Activated naive CD4-positive, alpha-beta T cell treated with anti-CD3 and anti-CD28 coated beads, Interleukin-2, amount 50 U/mL, for 16 hours (primary cell): ENCODE data around the gene EYA2.
"Not testable (repeated sequence)": the region's sequence is repeated elsewhere in the genome, so short reads cannot be mapped to it uniquely, and the experiment has no call there.

Experiments
- DNase-seq: peaks from one replicate; pipeline ENCODE4 v3.0.0-alpha.2; 2020

The EYA2 gene, protein sequence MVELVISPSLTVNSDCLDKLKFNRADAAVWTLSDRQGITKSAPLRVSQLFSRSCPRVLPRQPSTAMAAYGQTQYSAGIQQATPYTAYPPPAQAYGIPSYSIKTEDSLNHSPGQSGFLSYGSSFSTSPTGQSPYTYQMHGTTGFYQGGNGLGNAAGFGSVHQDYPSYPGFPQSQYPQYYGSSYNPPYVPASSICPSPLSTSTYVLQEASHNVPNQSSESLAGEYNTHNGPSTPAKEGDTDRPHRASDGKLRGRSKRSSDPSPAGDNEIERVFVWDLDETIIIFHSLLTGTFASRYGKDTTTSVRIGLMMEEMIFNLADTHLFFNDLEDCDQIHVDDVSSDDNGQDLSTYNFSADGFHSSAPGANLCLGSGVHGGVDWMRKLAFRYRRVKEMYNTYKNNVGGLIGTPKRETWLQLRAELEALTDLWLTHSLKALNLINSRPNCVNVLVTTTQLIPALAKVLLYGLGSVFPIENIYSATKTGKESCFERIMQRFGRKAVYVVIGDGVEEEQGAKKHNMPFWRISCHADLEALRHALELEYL

DNA sequence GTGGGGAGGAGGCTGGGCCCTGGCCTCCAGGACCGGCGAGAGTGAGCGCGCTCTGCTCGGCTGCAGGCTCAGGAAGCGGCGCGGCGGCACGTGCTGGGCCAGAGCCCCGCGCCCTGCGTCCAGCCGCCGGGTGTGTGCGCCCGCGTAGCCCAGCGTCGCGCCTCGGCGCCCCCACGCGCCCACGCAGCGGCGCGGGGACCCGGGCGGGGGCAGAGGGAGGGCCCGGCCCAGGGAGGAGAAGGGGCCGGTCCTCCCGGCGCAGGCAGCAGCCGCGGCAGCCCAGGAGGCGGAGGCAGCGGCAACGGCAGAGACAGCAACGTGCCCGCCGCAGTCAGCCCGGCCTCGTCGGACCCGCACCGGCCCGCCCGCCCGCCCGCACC is at the start of gene EYA2:
TSS of gene EYA2 (plus strand) at position 265 of the 380 bp plus-strand sequence. CDS start 95,168 bp downstream, outside the sequence.
- no peak for DNase-seq

DNA sequence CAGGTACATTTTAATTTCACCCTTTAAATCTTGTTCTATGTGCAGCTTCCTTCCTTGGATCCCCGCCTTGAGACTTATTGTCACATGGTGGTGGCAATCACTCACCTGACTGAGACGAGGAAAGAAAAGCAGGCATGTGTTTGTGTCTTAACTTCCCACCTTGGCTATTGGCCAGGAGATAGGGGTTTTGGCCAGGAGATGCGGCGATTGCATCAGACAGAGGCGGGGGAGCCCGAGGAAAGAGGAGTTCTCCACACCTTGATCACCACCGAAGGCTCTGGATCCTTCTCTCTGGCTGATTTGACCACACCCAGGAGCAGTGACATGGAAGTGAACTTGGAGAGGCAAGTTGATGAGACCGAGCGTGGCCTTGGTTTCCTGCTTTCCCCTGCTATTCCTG is 49.7 kb upstream of the EYA2 start:
- no peak for DNase-seq

DNA sequence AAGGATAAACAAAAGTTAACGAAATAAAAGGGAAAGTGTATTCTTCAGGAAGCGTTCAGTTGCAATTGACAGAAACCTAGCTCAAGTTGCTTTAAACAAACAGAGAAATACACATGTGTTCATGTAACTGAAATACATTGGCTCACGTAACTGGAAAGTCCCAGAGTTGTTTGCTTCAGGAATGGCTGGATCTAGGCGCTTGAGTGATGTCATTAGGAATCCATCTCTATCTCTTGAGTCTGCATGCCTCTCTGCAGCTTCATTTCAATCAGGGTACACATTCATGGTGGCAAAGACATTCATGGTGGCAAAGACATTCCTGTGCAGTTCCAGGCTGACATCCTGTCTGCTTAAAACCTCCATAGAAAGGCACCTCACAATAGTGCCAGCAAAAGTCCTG is 45.4 kb upstream of the EYA2 start:
- DNase-seq = no peak

DNA sequence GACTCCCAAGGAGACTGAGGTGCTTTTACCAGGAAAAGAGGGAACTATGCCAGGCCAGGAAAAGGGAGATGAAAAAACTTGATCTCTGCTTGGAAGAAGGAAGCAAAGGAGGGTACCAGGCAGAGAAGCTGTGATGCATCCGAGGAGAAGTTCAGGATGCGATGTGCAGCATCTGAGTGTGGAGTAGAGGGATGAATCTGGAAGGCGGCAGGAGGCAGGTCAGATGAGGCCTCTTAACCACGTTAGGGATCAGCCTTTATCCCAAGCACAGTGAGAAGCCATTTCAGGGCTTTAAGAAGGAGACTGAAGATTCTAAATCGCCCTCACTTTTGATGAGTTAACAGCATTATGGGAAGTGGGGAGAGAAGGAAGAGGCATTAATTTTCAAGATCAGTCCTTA is 44.9 kb upstream of the EYA2 start:
- DNase-seq = no peak

DNA sequence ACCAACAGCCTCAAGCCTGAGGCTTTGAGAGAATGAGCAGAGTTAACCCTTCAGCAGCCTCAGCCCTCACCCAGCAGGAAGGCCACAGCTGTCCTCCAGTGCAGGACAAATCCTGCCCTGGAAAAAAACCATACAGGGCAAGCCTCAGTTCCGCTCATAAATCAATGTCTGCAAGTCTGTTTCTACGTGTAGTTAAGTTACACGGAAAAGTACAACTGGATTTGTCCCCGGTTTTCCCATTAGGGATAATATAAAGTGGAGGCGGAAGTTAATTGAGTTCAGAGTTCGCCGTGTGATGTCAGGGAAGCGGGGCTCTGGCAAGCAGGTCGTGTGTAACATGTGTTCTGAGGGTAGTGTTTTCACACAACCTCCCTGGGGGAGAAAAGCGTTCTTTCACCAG is 44.2 kb upstream of the EYA2 start:
- DNase-seq = no peak

DNA sequence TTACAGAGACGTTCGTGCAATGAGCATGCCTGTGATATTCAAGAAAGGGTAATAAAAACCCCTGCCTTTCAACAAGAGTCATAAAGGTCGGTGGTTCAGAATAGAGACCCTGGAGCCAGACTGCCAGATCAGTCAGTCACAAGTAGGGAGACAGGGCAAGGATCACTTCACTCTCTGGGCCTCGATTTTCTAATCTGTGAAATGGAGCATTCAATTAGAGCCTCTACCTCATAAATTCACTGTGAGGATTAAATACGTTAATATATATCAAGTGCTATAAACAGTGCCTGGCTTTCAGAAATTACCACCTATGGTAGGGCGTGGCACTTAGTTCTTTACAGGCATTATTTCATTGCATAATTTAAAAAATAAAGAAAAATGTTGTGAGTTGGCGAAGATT is 43.7 kb upstream of the EYA2 start:
- DNase-seq = no peak

DNA sequence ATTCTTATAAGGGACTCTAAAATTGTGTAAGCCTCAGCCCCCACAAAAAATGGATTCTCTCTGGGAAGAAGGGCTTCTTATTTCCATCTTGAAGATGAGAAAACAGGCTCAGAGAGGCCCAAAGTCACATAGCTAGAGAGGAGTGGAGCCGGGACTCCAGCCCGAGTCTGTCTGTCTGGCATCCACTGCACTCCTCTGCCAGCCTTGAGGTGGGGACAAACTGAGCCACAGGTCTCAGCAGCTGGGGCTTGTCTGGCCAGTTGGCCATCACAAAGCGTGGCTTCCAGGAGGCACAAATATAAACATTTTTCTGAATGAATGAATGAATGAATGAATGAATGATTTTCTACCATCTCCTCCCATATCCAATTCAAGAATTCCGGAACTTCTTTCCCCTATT is 42.9 kb upstream of the EYA2 start:
- no peak for DNase-seq

DNA sequence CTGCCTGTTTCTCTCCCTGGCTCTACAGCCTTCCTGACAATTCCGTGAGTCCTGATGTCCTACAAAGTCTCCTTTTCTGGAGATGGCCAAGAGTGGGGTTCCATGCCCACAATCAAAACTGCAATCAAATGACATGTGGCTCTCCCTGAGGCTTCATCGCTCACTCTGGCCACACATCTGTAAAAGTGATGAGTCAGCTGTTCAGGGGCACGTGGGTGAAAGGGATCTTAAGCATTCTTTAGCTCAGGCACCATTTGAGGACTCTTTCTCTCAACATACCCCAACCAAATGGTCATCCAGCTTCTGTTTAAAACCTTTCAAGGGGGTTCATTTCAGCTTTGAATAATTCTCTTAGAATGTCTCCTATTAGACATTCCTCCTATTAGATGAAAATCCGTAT is 42.3 kb upstream of the EYA2 start:
- no peak for DNase-seq

DNA sequence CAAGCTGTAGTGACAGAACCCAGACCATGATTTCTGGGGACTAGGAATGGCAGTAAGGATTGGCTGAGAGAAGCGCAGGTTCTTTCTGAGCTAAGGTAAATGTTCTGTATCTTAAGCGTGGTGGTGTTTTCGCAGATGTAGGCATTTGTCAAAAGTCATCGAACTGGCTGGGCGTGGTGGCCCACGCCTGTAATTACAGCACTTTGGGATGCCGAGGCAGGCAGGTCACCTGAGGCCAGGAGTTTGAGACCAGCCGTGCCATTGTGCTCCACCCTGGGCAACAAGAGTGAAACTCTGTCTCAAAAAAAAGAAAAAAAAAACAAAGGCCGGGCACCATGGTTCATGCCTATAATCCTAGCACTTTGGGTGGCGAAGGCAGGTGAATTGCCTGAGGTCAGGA is 40.7 kb upstream of the EYA2 start:
- no peak for DNase-seq

DNA sequence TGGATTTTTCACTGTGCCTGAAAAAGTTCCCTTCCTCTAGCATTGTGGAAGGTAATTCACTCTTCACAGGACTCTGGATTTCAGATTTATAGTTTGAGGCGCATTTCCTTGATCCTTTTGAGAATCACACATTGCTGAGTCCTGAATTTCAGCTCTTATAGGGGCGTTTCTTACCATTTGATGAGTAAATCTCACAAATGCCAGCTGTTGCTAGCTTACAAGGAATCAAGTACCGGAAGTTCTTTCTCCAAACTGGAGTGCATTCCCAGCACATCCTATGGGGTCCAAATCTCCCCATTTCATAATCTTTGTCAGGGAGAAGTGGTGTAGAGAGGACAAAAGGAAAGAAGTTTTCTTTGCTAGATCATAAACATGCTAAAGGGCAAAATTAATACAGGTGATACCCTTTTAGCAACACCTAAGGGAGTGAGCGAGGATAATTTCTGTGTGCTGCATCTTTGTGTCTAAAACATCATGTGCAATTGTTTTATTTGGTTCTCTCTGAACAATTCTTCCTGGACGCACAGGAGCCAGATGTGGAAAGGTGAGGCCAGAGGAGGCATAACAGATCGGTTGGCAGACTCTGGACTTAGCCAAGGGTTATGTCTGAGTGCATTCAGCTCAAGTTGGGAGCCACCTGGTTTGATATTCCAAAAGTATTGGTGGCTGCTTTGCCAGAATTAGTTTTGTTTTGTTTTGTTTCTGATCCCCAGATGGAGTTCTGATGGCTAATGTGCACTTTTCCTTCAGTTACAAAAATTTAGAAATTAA is 37.4 kb upstream of the EYA2 start:
- DNase-seq = no peak

DNA sequence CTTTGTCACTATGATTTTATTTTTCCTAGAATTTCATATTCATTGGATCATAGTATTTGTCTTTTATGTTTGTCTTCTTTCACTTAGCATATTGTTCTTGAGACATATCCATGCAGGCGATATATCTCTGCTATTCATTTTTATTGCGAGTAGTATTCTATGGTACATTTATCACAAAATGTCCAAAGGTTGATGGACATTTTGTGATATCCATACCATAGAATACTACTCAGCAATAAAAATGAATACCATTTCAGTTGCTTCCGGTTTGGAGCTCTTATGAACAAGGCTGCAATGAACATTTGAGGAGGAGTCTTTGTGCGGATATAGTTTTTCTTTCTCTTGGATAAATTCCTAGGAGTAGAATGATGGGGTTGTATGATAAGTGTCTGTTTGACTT is 28.8 kb upstream of the EYA2 start:
- no peak for DNase-seq

DNA sequence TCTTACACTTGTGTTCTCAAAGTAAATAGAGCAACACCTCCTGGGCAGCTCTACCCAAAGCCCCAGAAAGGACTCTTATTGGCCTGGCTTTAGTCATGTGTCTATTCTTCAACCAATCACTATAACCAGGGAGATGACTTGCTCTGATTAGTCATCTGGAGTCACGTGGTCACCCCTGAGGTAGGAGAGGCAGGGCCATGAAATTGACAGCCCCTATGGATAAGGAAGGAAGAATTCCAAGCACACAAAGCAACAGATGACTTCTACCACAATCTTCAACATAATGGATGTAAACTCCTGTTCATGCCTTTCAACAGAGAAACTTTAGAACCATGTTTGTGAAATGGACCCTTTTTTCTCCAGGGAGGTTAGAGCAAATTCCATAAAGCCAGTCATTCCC is 24.6 kb upstream of the EYA2 start:
- DNase-seq = no peak

DNA sequence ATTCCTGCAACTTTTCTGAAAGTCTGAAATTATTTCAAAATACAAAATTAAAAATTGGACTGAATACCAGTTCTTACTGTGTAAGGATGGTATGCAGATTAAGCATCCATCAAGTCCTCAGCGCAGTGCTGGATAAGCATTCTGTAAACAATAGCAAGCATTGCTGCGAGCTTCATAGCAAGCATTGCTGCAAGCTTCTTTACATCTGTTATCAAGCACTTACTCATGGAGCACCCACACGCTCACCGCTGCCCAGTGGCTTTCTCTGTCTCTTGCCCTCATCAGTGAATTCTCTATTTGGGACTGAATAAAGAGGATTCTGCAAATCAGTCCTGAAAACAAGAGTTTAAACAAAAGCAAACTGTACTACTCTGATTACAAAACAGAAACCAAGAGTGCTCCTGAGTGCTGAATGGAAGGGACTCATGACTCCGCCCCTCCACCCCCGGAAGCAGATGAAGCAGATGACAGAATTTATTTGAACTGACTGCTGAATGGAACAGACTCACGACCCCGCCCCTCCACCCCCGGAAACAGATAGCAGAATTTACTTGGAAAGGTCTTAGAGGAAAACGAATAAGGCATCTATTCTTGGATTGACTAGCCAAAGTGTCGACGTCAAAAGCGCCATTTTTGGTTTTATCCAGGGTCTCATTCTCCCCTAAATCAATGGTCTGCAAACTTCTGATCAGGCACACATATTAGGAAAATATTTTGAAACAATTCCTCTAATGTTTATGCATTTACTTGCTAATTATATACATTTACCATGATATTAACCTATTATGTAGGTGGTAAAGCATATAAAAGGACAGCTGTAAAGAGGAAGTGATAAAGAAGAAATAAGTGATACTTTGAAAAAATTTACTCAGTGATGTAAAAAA is 22.1 kb upstream of the EYA2 start:
- no peak for DNase-seq

DNA sequence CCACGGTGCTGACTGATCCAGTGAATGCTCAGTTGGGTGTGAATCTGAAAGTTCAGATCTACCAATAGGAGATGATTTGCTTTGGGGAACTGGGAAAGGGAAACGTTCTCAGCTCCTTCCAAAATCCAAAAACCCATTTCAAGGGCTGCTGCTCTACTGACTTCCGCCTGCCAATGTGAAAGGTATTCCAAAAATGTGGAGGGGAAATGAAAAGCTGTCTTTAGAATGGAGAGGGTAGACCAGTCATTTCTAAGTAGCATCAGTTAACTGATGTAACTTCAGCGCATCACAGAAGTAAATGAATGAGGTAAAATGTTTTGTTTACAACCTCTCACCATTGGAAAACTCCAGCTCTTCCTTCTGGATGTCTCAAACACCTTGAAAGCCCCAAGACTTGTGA is 19.6 kb upstream of the EYA2 start:
- DNase-seq = no peak

DNA sequence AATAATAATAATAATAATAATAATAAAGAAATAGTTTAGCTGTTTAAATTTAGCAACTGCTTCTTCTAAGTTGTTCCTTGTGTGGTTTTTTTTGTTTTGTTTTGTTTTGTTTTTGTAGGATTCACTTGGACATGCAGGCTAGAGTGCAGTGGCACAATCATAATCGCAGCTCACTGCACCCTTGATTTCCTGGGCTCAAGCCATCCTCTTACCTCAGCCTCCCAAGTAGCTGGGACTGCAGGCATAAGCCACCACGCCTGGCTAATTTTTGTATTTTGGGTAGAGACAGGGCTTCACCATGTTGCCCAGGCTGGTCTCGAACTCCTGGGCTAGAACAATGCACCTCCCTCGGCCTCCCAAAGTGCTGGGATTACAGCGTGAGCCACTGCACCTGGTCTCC is 15.3 kb upstream of the EYA2 start:
- no peak for DNase-seq

DNA sequence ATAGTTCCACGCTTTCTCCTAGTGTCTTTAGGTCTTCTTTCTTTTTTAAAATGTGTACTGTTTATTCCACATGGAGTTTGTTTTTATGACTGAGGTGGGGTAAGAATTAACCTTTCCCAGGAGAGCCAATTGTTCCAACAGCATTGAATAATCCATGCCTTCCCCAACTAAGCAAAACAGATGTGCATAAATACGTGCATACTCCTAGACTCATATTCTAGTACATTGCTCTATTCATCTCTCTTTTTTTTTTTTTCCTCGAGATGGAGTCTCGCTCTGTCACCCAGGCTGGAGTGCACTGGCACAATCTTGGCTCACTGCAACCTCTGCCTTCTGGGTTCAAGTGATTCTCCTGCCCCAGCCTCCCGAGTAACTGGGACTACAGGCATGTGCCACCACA is 14.7 kb upstream of the EYA2 start:
- DNase-seq = not testable (repeated sequence)

DNA sequence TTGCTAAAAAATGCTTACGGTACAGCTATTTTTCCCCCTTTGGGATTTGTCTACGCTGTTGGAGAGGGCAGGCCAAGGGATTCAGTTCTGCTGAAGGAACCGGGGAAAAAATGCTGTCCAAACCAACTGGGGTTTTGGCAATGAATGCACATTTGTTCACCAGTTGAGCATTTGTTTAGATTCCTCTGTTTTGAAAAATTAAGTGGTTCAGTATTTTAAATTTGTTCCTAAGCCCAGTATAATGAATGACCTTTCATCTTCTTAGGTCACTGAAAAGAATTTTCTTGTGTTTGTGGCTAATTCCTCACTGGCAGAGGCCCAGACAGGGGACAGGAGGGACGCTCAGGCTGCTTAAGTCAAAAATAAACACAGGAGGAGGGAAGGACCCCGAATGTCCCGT is 10.8 kb upstream of the EYA2 start:
- no peak for DNase-seq

DNA sequence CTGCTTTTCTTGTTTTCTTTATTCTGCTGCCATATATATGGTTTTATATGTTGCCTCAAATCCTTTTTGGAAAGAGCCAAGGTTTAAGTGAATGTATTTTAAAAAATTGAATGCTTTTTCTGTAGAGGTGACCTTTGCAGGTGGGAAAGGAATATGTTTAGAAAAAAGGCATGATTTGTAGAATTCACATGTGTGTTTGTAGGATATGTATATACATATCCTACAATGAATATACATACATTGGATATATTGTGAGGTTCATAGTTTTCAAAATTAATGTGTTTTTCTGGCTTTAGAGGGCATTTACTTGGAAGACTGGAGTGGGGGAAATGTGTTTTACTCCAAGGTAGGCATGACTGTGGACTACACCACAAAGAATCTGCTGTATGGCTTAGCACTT is 4.0 kb upstream of the EYA2 start:
- DNase-seq = no peak

DNA sequence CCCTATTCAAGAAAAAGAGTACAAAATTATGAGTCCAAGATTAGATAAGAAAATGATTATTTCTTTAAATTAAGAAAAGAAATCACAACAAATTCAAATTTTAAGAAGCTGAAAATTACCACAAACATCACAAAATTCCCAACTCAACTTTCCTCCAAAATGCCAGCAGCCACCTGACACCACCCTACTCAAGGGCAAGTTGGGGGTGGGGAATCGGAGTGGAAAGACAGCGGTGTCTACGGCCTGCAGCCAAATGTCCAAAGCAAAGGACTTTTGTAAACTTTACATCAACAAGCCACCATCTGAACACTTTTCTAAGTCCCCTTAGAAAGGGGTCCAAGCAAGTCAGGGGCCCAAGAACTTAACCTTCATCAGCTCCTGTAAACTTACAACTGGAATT is 1.6 kb upstream of the EYA2 start:
- no peak for DNase-seq

DNA sequence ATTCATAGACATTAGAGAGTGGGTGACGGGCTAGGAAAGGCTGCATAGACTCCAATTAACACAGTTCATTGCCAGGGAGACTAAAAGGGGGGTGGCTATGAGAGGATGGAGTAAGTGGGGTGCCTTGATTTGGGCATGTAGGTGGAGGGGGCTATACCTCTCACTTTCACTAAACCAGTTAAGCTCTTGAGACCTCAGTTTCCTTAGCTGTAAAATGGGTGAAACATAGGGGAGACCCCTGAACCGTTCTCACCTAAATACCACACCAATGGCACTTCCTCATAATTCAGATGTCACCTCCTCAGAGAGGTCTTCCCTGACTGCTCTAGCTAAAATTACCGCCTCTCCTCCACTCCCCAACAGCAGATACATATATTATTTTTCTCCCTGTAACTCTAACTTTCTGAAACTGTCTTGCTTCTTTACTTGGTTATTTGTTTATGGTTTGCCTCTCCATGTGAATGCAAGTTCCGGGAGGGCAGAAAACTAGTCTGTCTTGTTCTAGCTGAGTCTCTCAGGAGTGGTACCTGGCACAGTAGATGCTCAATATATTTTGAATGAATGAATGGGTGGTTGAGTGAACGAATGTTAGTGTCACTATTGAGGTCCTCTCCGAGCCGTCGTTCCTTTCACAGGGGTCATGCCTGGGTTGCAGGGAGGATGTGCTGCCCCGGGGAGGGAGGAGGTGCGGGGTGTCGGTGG is 615 bp upstream of the EYA2 start:
- DNase-seq = no peak

DNA sequence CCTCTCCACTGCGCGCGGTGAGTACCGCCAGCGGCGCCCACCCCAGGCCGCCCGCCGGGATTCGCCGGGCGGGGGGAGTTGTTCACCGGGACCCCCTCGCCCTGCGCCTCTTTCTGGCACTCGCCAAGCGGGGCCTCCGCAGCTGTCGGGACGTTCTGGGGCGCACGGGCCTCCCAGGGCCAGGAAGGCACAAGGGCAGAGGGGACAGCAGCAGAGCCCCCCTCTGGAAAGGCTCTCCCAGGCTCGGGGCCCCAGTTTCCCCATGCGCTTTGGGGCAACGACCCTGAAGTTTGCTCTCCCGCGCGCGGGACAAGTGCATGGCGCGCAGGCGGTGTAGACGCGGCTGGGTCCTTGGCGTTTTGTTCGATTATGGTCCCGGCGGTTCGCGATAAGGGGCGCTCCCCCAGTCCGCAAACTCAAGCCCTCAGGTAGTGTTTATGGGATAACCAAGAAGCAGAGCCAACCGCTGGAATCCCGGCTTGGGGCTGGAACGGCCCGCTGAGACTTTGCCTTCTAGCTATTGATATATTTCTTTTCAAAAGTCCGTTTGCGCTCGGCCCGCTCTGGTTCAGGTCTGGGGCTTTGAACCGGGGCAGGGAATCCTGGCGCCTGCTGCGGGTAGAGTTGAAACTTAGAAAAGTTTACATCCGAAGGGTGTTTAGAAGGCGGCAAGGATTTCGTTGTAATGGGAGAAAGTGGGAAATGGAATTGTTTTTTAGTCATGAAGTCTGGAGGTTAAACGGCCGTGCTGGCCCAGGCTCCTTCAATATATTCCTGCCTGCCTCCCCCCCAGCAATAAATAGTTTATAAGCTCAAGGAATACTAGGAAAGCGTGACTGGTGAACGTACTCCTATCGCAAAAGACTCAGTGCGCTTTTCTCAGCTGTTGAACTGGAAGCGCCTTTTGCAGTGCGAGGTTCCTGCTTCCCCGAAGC is 595 bp downstream of the EYA2 start:
- DNase-seq = no peak

DNA sequence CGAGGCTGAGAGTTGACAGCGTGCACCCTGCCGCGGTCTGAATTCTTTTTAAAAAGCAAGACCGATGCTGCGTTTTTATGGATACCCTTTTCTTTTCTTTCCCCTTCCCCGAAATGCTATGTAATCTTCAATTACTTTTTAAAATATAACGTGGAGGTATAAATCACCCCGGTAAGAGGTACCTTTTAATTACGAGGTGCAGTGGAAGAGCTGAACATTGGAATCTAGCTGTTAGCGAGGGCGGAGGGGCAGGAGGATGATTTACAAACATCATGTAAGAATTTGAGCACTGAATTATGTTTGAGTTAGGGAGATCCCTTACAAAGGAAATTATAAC is 1.2 kb downstream of the EYA2 start:
- no peak for DNase-seq
